HG03460 (cell line): Measurements from ENCODE around the gene KLF13.

Source experiments
- ATAC-seq: cut with Tn5 transposase; IDR thresholded peaks from one replicate; pipeline ENCODE4 v1.9.1; 2021; ENCODE audit not compliant: unreplicated experiment

KLF13 gene

GRCh38 chr15:31326156-31326874, at the start of gene KLF13:
TSS of gene KLF13 (plus strand) at chr15:31326835. CDS start at chr15:31327213, 378 bp downstream.
- peak; percentile 53 for ATAC-seq

- ATAC-seq, result no peak
Observed at GRCh38 chr15:31277335-31278060, 49.1 kb upstream of the KLF13 start.

- ATAC-seq, result no peak
Observed at GRCh38 chr15:31278061-31278445, 48.6 kb upstream of the KLF13 start.

- no peak for ATAC-seq
Observed at GRCh38 chr15:31278544-31279220, 48.0 kb upstream of the KLF13 start.

- ATAC-seq, result no peak
Observed at GRCh38 chr15:31279221-31280045, 47.2 kb upstream of the KLF13 start.

- ATAC-seq, result no peak
Observed at GRCh38 chr15:31280046-31280830, 46.4 kb upstream of the KLF13 start.

- ATAC-seq, result no peak
Observed at GRCh38 chr15:31280831-31281216, 45.8 kb upstream of the KLF13 start.

- no peak for ATAC-seq
Observed at GRCh38 chr15:31283043-31283442, 43.6 kb upstream of the KLF13 start.

GRCh38 chr15:31285772-31286261, 40.8 kb upstream of the KLF13 start:
- ATAC-seq, result peak; percentile 71

GRCh38 chr15:31291048-31291578, 35.5 kb upstream of the KLF13 start:
- ATAC-seq, result no peak

GRCh38 chr15:31292391-31293015, 34.1 kb upstream of the KLF13 start:
- ATAC-seq, result no peak

GRCh38 chr15:31293655-31294054, 33.0 kb upstream of the KLF13 start:
- no peak for ATAC-seq

GRCh38 chr15:31294067-31294466, 32.6 kb upstream of the KLF13 start:
- no peak for ATAC-seq

GRCh38 chr15:31295658-31296057, 31.0 kb upstream of the KLF13 start:
- no peak for ATAC-seq

GRCh38 chr15:31296219-31296645, 30.4 kb upstream of the KLF13 start:
- ATAC-seq, result no peak

- ATAC-seq, result no peak
Observed at GRCh38 chr15:31296646-31297574, 29.7 kb upstream of the KLF13 start.

- ATAC-seq, result no peak
Observed at GRCh38 chr15:31297575-31298456, 28.8 kb upstream of the KLF13 start.
